SK-N-SH (cell line): ENCODE measurements around the gene XRN2. TPM values are rescaled to one million over a fixed set of nuclear protein-coding genes. Genes with fewer than 3 reads are reported as not detected.

ENCODE experiments used
- CTCF ChIA-PET: fragments of 300-600, 350-600 bp; formaldehyde crosslinking; extraction: SDS; loops from one replicate; lab custom pipeline; 2021; lab: Yijun Ruan, JAX
- POLR2A ChIA-PET: fragments of 350-600 bp; sonication (Branson Sonifier 250); formaldehyde crosslinking; extraction: SDS; loops from one replicate; lab custom pipeline; 2020; ENCODE audit warnings: antibody characterized with exemption, inconsistent platforms; lab: Yijun Ruan, JAX
- DNase-seq: peaks from one replicate; pipeline ENCODE4 v3.0.0; 2012
- H2AFZ ChIP-seq: fragments of 200-600 bp; sonication (generic); 2 replicates; pipeline ENCODE4 v1.8.1; 2016; ENCODE audit warnings: antibody characterized with exemption, mild to moderate bottlenecking, low read depth
- H3F3A ChIP-seq: fragments of 200-600 bp; sonication (generic); replicated peaks from 2 replicates; pipeline ENCODE3; 2016; ENCODE audit warnings: antibody characterized with exemption, mild to moderate bottlenecking; ENCODE audit not compliant: insufficient read depth
- H3K27ac ChIP-seq, 2 experiments: fragments of 200-500 bp in 1 of 2; fragments of 200-600 bp in 1 of 2; sonication (Bioruptor generic) in 1 of 2; sonication (generic), shearing (Covaris generic) in 1 of 2; 2 replicates each; pipeline versions ENCODE4 v1.5.1 to v1.6.1; 2014 to 2016; ENCODE audit warnings: low read depth in 2 of 2, inconsistent platforms in 1 of 2, low read length in 1 of 2, mild to moderate bottlenecking in 1 of 2, mixed read lengths in 1 of 2
- H3K27me3 ChIP-seq: fragments of 200-600 bp; sonication (generic), shearing (Covaris generic); 2 replicates; pipeline ENCODE4 v1.6.1; 2016; ENCODE audit warnings: mixed run types; ENCODE audit not compliant: insufficient read depth
- H3K36me3 ChIP-seq, 2 experiments: fragments of 200-500 bp in 1 of 2; fragments of 200-600 bp in 1 of 2; sonication (Bioruptor generic) in 1 of 2; sonication (generic) in 1 of 2; replicated peaks in 1 of 2; 2 replicates each; pipeline versions ENCODE3 to v1.5.1; 2014 to 2016; ENCODE audit warnings: low read length in 1 of 2, mild to moderate bottlenecking in 1 of 2; ENCODE audit not compliant: insufficient read depth in 2 of 2, control insufficient read depth in 1 of 2
- H3K4me1 ChIP-seq, 2 experiments: fragments of 200-500 bp in 1 of 2; fragments of 200-600 bp in 1 of 2; sonication (Bioruptor generic) in 1 of 2; sonication (generic), shearing (Covaris generic) in 1 of 2; 2 replicates each; pipeline versions ENCODE4 v1.5.1 to v1.6.1; 2014 to 2016; ENCODE audit warnings: low read depth in 1 of 2, low read length in 1 of 2, mixed run types in 1 of 2; ENCODE audit not compliant: insufficient read depth in 2 of 2, control insufficient read depth in 1 of 2
- H3K4me2 ChIP-seq: fragments of 200-600 bp; sonication (generic), shearing (Covaris generic); 2 replicates; pipeline ENCODE4 v1.6.1; 2017; ENCODE audit warnings: mixed run types
- H3K4me3 ChIP-seq, 2 experiments: fragments of 200-500 bp in 1 of 2; fragments of 200-600 bp in 1 of 2; sonication (Bioruptor generic) in 1 of 2; sonication (generic), shearing (Covaris generic) in 1 of 2; 2 replicates each; pipeline versions ENCODE4 v1.5.1 to v1.8.1; 2014 to 2016; ENCODE audit warnings: low read depth in 2 of 2, inconsistent platforms in 1 of 2, low read length in 1 of 2, mild to moderate bottlenecking in 1 of 2, mixed read lengths in 1 of 2, moderate library complexity in 1 of 2
- H3K79me2 ChIP-seq: fragments of 200-600 bp; sonication (generic); 2 replicates; pipeline ENCODE4 v1.8.1; 2017; ENCODE audit warnings: mild to moderate bottlenecking; ENCODE audit not compliant: insufficient read depth
- H3K9ac ChIP-seq: fragments of 200-600 bp; sonication (generic); 2 replicates; pipeline ENCODE4 v1.6.1; 2017; ENCODE audit warnings: mixed run types
- H3K9me2 ChIP-seq: fragments of 200-600 bp; sonication (generic); 2 replicates; pipeline ENCODE4 v1.6.1; 2017; ENCODE audit warnings: mixed run types
- H3K9me3 ChIP-seq: fragments of 200-600 bp; sonication (generic); 2 replicates; pipeline ENCODE4 v1.6.1; 2017; ENCODE audit warnings: mixed run types, mild to moderate bottlenecking, moderate library complexity
- H4K20me1 ChIP-seq: fragments of 200-600 bp; sonication (generic); 2 replicates; pipeline ENCODE4 v1.6.1; 2017; ENCODE audit warnings: mild to moderate bottlenecking, mixed run types; ENCODE audit not compliant: insufficient read depth
- CHD2 ChIP-seq: fragments of 150-350 bp; IDR thresholded peaks from 2 replicates; pipeline ENCODE4 v1.6.1; 2018; ENCODE audit warnings: low read length; ENCODE audit not compliant: partially characterized antibody
- CTCF ChIP-seq: fragments of 200-600 bp; sonication (generic); IDR thresholded peaks from 2 replicates; pipeline ENCODE4 v1.6.1; 2017; ENCODE audit warnings: antibody characterized with exemption, mild to moderate bottlenecking, moderate library complexity
- ELF1 ChIP-seq: IDR thresholded peaks from 2 replicates; pipeline ENCODE4 v1.4.0; 2012
- EZH2phosphoT487 ChIP-seq: fragments of 200-600 bp; sonication (generic); IDR thresholded peaks from 2 replicates; pipeline ENCODE4 v1.6.1; 2017; ENCODE audit warnings: low read depth, mixed run types, mild to moderate bottlenecking, antibody characterized with exemption, moderate library complexity, borderline replicate concordance
- GATA2 ChIP-seq: sonication (generic); formaldehyde crosslinking; IDR thresholded peaks from 2 replicates; pipeline ENCODE4 v1.5.0; 2020; ENCODE audit warnings: mild to moderate bottlenecking, missing genetic modification reagents
- IRF3 ChIP-seq: fragments of 150-350 bp; IDR thresholded peaks from 2 replicates; pipeline ENCODE4 v1.6.1; 2016; ENCODE audit warnings: mild to moderate bottlenecking, low read depth, low read length
- JUND ChIP-seq: IDR thresholded peaks from 2 replicates; pipeline ENCODE4 v1.4.0; 2012
- MXI1 ChIP-seq: IDR thresholded peaks from 2 replicates; pipeline ENCODE4 v1.6.1; 2012; ENCODE audit warnings: mild to moderate bottlenecking, low read depth, low read length, improper control_type of control experiment
- SMC3 ChIP-seq: IDR thresholded peaks from 2 replicates; pipeline ENCODE4 v1.6.1; 2012; ENCODE audit warnings: low read depth, low read length, improper control_type of control experiment
- USF1 ChIP-seq: IDR thresholded peaks from 2 replicates; pipeline ENCODE4 v1.4.0; 2012; ENCODE audit warnings: low read depth, borderline replicate concordance
- YY1 ChIP-seq: IDR thresholded peaks from 2 replicates; pipeline ENCODE4 v1.4.0; 2012; ENCODE audit warnings: low read depth, mild to moderate bottlenecking
- WGBS: methylation state at CpG from one replicate; pipeline ENCODE4 v1.1.6; 2017; ENCODE audit warnings: low lambda C conversion rate; 5-methylcytosine and 5-hydroxymethylcytosine counted together
- polyA plus RNA-seq, 3 experiments: library from polyadenylated mRNA; depleted of rRNA; stranded (reverse); fragments of >200 nt; gene quantifications; 2 replicates each; pipeline ENCODE4 v1.2.3, GENCODE V29; 2012

The XRN2 gene
- polyA plus RNA-seq, 1 of the 3 experiments (the other 2 are of a cell fraction) = 44.5 TPM

- H3K4me3 ChIP-seq = no peak overlapping the region
- no peaks in the 10 kb centered on the region for H3K9me3 ChIP-seq
- H3K4me1 ChIP-seq = no peaks in the 10 kb centered on the region; a peak in 1 of 4 replicates
- H3K9me2 ChIP-seq = no peaks in the 10 kb centered on the region
- H3K9ac ChIP-seq = no peak overlapping the region
- no peaks in the 10 kb centered on the region for H3K27me3 ChIP-seq
- no peak for DNase-seq
- peaks cover 34% of the 10 kb centered on the region; the same call in 1 of the 2 replicates for H3K79me2 ChIP-seq
- no peak overlapping the region for H3K4me2 ChIP-seq
- WGBS = 69% methylated on average over 2 of the region's 2 CpGs
- CTCF ChIA-PET = no interaction called here
- POLR2A ChIA-PET = no interaction called here
- no peak overlapping the region for H2AFZ ChIP-seq
- no peak for TF ChIP-seq ELF1
- TF ChIP-seq IRF3 = no peak
- no peak for TF ChIP-seq CTCF
- no peak for TF ChIP-seq EZH2phosphoT487
- TF ChIP-seq USF1 = no peak
- TF ChIP-seq YY1 = no peak
- TF ChIP-seq MXI1 = no peak
- no peak for TF ChIP-seq CHD2
- TF ChIP-seq JUND = no peak
- TF ChIP-seq GATA2 (CRISPR knock-in tag) = no peak
- H3K36me3 ChIP-seq = peaks cover 50 to 76% of the 10 kb centered on the region in 2 experiments
- peaks cover 9% of the 10 kb centered on the region for H4K20me1 ChIP-seq
- peaks cover 4% of the 10 kb centered on the region for H3F3A ChIP-seq
- no peak overlapping the region for H3K27ac ChIP-seq
These were observed 65.7 kb downstream of the XRN2 start for GRCh38 chr20:21368791-21369190.

GRCh38 chr20:21371193-21371592 lies 68.1 kb downstream of the XRN2 start:
- H3K9me3 ChIP-seq = no peaks in the 10 kb centered on the region
- H3K9me2 ChIP-seq = 0 out of 2 replicates have a peak, but pooled peaks cover 3% of the 10 kb centered on the region
- peaks cover 50% of the 10 kb centered on the region; the same call in 1 of the 2 replicates for H3K79me2 ChIP-seq
- CTCF ChIA-PET = interaction anchor here (2.0 kb wide), 1 partner anchor 135 kb away, joined by 7 read pairs; no protein-coding TSS in a partner anchor
- 100% methylated on average over 1 of the region's 1 CpG for WGBS
- H3K27ac ChIP-seq = no peak overlapping the region
- H3K36me3 ChIP-seq = peaks cover 44 to 73% of the 10 kb centered on the region in 2 experiments
- H3K27me3 ChIP-seq = no peaks in the 10 kb centered on the region
- no peak overlapping the region for H3K4me3 ChIP-seq
- no peak overlapping the region for H2AFZ ChIP-seq
- DNase-seq = no peak
- no peaks in the 10 kb centered on the region; a peak in 1 of 4 replicates for H3K4me1 ChIP-seq
- H3K9ac ChIP-seq = no peak overlapping the region
- no peak overlapping the region for H3K4me2 ChIP-seq
- no peak for TF ChIP-seq SMC3
- no peak for TF ChIP-seq JUND
- peaks cover 4% of the 10 kb centered on the region for H3F3A ChIP-seq
- H4K20me1 ChIP-seq = peaks cover 11% of the 10 kb centered on the region
- POLR2A ChIA-PET = interaction anchor here (0.7 kb wide), 1 partner anchor 9 kb away, joined by 3 read pairs; no protein-coding TSS in a partner anchor
